T-helper 22 cell (primary cell): ENCODE data around the gene TLX2.
"Not testable (repeated sequence)": the region's sequence is repeated elsewhere in the genome, so short reads cannot be mapped to it uniquely, and the experiment has no call there.

ENCODE experiments used
- DNase-seq: peaks from one replicate; pipeline ENCODE4 v3.0.0-alpha.2; 2020; ENCODE audit warnings: low read depth

The TLX2 gene

GRCh38 chr2:74514368-74515270 is at the start of gene TLX2:
TSS of gene TLX2 (plus strand) at chr2:74514450. CDS start at chr2:74514807, 357 bp downstream.
- no peak for DNase-seq

- not testable (repeated sequence) for DNase-seq
Measured at GRCh38 chr2:74470742-74471141, 43.5 kb upstream of the TLX2 start.

GRCh38 chr2:74471332-74472065 is 42.8 kb upstream of the TLX2 start:
- no peak for DNase-seq

GRCh38 chr2:74472086-74472944 is 41.9 kb upstream of the TLX2 start, which contains the start of gene MRPL53:
TSS of gene MRPL53 (minus strand) at chr2:74472680. CDS start at chr2:74472660, 20 bp downstream.
- peak; percentile 93 for DNase-seq

- DNase-seq = no peak
Measured at GRCh38 chr2:74472945-74473258, 41.3 kb upstream of the TLX2 start.

- no peak for DNase-seq
Measured at GRCh38 chr2:74474481-74474880, 39.8 kb upstream of the TLX2 start.

GRCh38 chr2:74474899-74475298 is 39.4 kb upstream of the TLX2 start:
- DNase-seq = no peak

GRCh38 chr2:74481431-74481830 is 32.8 kb upstream of the TLX2 start:
- DNase-seq = no peak

- peak; percentile 37 for DNase-seq
Measured at GRCh38 chr2:74481961-74482800, 32.1 kb upstream of the TLX2 start.

GRCh38 chr2:74482801-74483674 is 31.2 kb upstream of the TLX2 start, which contains the start of the genes CCDC142 and TTC31:
TSS of gene CCDC142 (minus strand) at chr2:74482998. CDS start at chr2:74482837, 161 bp downstream.
TSS of gene TTC31 (plus strand) at chr2:74483081. CDS start at chr2:74483096, 15 bp downstream.
- peak; percentile 89 for DNase-seq

GRCh38 chr2:74483675-74484164 is 30.5 kb upstream of the TLX2 start:
- not testable (repeated sequence) for DNase-seq

- no peak for DNase-seq
Measured at GRCh38 chr2:74486141-74486540, 28.1 kb upstream of the TLX2 start.

GRCh38 chr2:74488643-74489481 is 25.4 kb upstream of the TLX2 start:
- DNase-seq = no peak

- no peak for DNase-seq
Measured at GRCh38 chr2:74489906-74490305, 24.3 kb upstream of the TLX2 start.

GRCh38 chr2:74491648-74492544 is 22.4 kb upstream of the TLX2 start:
- no peak for DNase-seq

GRCh38 chr2:74493546-74493945 is 20.7 kb upstream of the TLX2 start:
- DNase-seq = no peak

- DNase-seq = no peak
Measured at GRCh38 chr2:74495440-74495839, 18.8 kb upstream of the TLX2 start.
